Measurements from ENCODE around the gene DYNC2H1.

DNA sequence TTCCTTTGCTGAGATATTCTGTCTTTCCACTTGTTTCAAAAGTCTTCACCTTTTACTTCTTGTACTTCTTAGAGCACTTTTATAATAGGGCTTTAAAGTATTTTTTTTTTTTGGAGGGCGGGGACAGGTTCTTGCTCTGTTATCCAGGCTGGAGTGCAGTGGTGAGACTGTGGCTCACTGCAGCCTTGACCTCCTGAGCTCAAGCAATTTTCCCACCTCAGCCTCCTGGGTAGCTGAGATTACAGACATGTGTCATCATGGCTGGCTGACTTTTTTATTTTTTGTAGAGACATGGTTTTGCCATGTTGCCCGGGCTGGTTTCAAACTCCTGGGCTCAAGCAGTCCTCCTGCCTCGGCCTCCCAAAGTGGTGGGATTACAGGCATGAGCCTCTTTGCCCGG is 57.9 kb downstream of the DYNC2H1 start:
- TF ChIP-seq, protein P1, sequence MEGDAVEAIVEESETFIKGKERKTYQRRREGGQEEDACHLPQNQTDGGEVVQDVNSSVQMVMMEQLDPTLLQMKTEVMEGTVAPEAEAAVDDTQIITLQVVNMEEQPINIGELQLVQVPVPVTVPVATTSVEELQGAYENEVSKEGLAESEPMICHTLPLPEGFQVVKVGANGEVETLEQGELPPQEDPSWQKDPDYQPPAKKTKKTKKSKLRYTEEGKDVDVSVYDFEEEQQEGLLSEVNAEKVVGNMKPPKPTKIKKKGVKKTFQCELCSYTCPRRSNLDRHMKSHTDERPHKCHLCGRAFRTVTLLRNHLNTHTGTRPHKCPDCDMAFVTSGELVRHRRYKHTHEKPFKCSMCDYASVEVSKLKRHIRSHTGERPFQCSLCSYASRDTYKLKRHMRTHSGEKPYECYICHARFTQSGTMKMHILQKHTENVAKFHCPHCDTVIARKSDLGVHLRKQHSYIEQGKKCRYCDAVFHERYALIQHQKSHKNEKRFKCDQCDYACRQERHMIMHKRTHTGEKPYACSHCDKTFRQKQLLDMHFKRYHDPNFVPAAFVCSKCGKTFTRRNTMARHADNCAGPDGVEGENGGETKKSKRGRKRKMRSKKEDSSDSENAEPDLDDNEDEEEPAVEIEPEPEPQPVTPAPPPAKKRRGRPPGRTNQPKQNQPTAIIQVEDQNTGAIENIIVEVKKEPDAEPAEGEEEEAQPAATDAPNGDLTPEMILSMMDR (IDR thresholded peaks at IDR 0.05) = no peak
- TF ChIP-seq POLR2A (IDR thresholded peaks at IDR 0.05) = no peak

All from prostate gland (tissue), 2 donors.